ENCODE measurements around the gene PRTN3.

GRCh38 chr19:870314-870713, 29.5 kb downstream of the PRTN3 start:
- TF ChIP-seq POLR2A (IDR thresholded peaks at IDR 0.05) (no peak), CTCF (IDR thresholded peaks at IDR 0.05) (no peak), POLR2AphosphoS5 (IDR thresholded peaks at IDR 0.05) (no peak), EP300 (IDR thresholded peaks at IDR 0.05) (no peak)

Measured in upper lobe of left lung (tissue), 4 donors.